ENCODE results near the gene ZNF799.
A peak's percentile ranks its signal among the peaks of the same experiment; 100 is the strongest.
"Not testable (repeated sequence)": the region's sequence is repeated elsewhere in the genome, so short reads cannot be mapped to it uniquely, and the experiment has no call there.

ZNF799 gene

GRCh38 chr19:12400633-12401502 is at the start of gene ZNF799:
Gene ZNF799, minus strand, starts transcription at chr19:12401271. Its CDS starts 201 bp downstream, at chr19:12401070.
- peak; percentile 69 to 99 (median 94) for DNase-seq

GRCh38 chr19:12450844-12451243 is 49.8 kb upstream of the ZNF799 start:
- no peak for DNase-seq

- no peak for DNase-seq
These were observed 47.7 kb upstream of the ZNF799 start for GRCh38 chr19:12448808-12449207.

- peak; percentile 70 to 100 (median 97) for DNase-seq
These were observed 39.7 kb upstream of the ZNF799 start, which contains the start of gene ZNF443 for GRCh38 chr19:12440541-12441316. Gene ZNF443, minus strand, starts transcription at chr19:12441021. Its CDS starts 107 bp downstream, at chr19:12440914.

GRCh38 chr19:12439686-12440540 is 38.8 kb upstream of the ZNF799 start:
- peak in 12 of 56 donors; percentile 0 to 30 (median 12) for DNase-seq

- not testable (repeated sequence) for DNase-seq
These were observed 29.7 kb upstream of the ZNF799 start for GRCh38 chr19:12430726-12431299.

GRCh38 chr19:12425888-12426274 is 24.8 kb upstream of the ZNF799 start:
- no peak for DNase-seq

GRCh38 chr19:12425236-12425887 is 24.3 kb upstream of the ZNF799 start:
- DNase-seq: no peak

GRCh38 chr19:12417273-12417672 is 16.2 kb upstream of the ZNF799 start:
- DNase-seq: not testable (repeated sequence)

GRCh38 chr19:12411893-12412292 is 10.8 kb upstream of the ZNF799 start:
- no peak for DNase-seq

GRCh38 chr19:12399901-12400632 is 1.0 kb downstream of the ZNF799 start:
- peak in 13 of 56 donors; percentile 0 to 45 (median 18) for DNase-seq

- DNase-seq: not testable (repeated sequence)
These were observed 9.9 kb downstream of the ZNF799 start for GRCh38 chr19:12391148-12391547.

- DNase-seq: not testable (repeated sequence)
These were observed 14.7 kb downstream of the ZNF799 start for GRCh38 chr19:12386365-12386764.

GRCh38 chr19:12380444-12380737 is 20.7 kb downstream of the ZNF799 start:
- DNase-seq: no peak

GRCh38 chr19:12379732-12380443 is 21.2 kb downstream of the ZNF799 start:
- DNase-seq: no peak

- DNase-seq: no peak
These were observed 27.0 kb downstream of the ZNF799 start for GRCh38 chr19:12374026-12374425.

- peak; percentile 66 to 98 (median 92) for DNase-seq
These were observed 35.6 kb downstream of the ZNF799 start, which contains the start of gene ZNF442 for GRCh38 chr19:12365236-12366162. Gene ZNF442, minus strand, starts transcription at chr19:12365683. Its CDS starts 2,052 bp downstream, at chr19:12363631.
